GM21825 (cell line): Measurements from ENCODE around the gene TBC1D21.

Experiments used
- ATAC-seq: cut with Tn5 transposase; IDR thresholded peaks from one replicate; pipeline ENCODE4 v1.9.1; 2021; ENCODE audit warnings: mild to moderate bottlenecking, moderate library complexity; ENCODE audit not compliant: unreplicated experiment

The TBC1D21 gene

DNA sequence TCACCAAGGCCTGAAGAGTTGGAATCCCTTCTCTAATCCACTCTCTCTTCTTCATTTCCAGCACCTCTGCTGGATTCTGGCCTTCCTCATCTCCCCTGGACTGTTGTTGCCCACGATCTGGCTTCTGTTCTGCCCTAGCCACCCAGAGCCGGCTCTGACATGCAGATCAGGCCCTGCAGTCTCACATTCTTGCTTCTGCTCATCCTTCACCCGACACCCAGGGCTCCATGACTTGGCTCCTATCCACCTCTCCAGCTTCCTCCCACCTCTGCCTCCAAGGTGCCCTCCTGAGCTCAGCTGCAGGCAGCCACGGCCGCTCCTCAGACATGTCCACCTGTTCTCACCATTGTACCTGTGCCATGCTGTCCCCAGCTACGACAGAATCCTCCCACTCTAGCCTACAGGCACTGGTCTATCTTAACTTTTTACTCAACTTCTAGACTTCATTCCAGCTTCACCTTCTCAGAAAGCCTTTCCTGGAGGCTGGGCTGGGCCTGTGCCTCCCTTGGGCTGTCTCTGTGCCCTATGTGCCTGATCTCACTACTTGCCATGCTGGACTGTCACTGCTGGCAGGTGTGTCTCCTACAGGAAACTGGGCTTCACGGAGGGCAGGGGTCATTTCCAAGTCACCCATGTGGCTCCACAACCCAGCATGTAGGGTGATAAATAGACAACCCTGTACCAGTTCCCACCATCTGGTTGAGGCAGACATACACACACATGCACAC lies 16.0 kb upstream of the TBC1D21 start:
- ATAC-seq: no peak

DNA sequence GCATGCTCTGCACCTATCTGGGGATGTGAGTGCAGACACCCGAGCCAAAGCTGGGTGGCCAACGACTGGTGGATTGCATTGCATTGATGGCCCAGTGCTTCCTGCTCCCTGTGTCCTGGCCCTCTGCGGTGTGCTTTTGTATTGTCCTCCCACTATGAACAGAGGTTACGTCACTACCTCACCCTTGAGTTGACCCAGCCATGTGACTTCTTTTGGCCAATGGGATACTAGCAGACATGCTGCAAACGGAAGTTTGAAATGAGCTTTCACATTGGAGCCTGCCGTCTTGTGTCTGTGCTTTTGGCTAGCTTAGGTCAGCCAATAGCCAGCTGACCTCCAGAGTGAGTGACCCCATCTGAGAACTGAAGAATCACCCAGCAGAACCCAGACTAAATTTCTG lies 15.3 kb upstream of the TBC1D21 start:
- no peak for ATAC-seq

DNA sequence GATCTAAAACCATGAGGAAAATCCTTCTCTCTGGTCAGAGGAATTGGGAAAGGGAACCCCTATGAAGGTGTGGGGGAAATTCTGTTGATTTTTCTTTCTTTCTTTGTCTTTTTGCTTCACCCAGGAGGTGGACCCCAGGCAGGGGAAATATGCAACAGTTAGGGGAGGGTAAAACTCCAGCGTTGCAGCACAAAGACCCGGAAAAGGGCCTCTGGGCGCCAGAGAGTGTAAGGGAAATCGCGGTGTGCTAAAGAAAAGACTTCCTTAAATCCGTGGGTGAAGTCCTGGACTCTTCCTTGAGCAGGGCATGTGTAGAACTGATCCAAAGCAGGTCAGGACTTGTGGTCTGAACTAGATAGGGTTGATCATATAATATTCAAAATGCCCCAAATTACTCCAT lies 11.1 kb upstream of the TBC1D21 start:
- no peak for ATAC-seq

DNA sequence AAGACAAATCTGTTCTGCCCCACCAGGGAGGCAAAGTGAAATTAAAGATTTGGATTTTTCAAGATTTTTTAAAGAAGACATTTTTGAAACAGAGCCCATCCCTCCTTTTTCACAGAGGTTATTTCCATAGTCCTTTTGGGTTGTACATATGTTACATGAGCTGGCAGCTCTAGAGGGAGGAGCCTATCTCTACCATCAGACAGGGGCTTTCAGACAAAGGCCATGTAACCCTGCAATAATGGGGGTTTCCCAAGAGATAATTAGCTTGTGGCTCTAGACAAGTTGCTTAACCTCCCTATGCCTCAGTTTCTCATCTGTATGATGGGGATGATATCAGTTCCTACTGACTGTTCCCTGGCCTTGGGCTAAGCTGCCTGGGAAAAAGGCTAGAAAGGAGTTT lies 8.0 kb upstream of the TBC1D21 start:
- no peak for ATAC-seq

DNA sequence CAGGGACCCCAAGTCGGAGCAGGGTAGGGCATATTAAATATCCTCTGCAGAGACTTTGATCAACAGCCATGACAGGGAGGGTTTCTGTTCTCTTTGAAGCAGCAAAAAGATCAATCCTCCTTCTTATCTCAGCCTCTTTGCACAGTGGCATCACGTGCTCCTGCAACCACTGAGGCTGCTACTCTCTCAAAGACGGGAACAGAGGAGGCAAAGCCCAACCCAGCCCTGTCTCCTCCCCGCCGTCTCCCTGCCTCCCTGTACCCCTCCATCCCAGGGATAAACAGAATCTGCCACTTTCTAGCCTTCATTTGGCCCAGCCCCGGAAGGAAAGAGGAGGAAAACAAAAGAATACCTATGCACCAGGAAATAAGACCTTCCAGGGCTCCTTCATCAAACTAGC lies 7.5 kb upstream of the TBC1D21 start:
- ATAC-seq: no peak

DNA sequence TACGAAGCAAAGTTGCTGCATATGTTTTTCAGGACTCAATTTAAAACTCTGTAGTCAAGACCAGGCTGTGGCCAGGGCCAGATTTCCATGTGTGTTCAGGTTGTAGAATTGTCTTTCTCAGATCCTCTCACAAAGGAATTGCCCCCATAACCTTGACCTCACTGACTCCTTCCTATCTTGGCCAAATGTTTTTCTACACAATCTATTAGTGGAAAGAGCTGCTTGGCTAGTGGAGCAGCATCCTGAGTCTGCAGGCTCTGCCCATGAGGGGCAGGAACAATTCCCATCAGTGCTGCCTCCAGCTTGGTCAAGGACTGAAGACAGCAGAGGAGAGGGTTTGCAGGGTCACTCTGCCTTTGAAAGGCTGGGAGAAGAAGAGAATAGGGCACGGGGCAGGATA lies 6.9 kb upstream of the TBC1D21 start:
- ATAC-seq: no peak

DNA sequence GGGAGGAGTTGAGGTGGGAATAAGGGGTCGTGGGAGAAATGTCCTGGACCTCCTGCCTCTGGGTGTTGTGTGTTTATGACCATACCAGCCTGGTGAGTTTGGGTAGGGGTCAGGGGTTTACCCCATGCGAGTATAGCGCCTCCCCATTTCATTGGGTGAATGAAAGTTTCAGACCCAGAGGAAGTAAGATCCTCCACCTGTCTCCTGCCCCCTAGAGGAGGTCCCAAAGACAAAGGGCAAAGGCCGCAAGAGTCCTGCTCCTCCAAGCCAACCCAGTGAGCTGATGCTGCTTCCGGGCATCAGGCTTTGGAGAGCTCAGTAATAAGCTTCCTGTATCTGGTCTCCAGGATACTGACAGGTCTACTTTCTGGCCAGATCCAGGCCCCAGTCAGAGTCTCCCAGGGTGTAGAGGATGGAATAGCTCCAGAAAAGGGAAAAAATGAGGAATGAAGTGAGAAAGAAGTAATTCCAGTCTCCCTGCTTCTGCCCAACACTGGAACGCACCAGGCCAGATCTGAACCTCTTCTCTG lies 6.4 kb upstream of the TBC1D21 start:
- no peak for ATAC-seq

DNA sequence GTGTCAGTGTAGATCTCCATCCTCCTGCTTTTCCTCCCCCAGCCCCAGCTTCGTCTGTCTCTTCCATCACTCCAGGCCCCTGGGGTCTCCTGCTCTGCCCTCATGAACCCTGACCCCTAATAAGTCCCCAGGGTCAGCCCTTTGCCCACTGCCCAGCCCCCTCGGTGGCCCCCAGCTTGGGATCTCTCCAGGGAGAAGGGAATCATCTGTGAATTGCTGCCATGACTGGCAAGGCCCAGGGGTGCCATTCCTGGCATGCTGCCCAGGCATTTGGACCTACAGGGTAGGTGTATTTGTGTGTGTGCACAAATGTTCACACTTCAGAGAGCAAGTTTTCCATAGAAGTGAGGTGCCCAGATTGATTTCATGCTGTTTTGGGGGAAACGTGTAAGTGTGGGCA lies 5.9 kb upstream of the TBC1D21 start:
- ATAC-seq: no peak

DNA sequence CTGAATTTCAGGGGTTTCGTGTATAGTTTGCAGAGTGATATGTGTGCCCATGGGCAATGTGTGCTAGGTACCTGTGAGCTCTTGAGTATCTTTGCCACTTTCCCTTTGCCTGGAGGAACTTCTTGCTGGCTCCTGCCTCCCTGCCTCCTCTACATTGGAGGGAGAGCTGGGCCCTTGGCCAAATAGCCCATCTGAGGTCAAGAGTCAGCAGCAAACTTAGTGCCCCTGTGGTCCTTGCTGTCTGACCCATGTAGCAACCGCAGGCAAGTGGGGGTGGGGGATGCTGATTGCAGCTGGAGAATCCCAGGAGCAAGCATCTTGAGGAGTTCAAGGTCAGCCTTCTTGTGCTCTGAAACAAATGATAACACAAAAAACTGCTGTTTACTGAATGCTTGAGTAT lies 5.4 kb upstream of the TBC1D21 start:
- ATAC-seq: no peak

DNA sequence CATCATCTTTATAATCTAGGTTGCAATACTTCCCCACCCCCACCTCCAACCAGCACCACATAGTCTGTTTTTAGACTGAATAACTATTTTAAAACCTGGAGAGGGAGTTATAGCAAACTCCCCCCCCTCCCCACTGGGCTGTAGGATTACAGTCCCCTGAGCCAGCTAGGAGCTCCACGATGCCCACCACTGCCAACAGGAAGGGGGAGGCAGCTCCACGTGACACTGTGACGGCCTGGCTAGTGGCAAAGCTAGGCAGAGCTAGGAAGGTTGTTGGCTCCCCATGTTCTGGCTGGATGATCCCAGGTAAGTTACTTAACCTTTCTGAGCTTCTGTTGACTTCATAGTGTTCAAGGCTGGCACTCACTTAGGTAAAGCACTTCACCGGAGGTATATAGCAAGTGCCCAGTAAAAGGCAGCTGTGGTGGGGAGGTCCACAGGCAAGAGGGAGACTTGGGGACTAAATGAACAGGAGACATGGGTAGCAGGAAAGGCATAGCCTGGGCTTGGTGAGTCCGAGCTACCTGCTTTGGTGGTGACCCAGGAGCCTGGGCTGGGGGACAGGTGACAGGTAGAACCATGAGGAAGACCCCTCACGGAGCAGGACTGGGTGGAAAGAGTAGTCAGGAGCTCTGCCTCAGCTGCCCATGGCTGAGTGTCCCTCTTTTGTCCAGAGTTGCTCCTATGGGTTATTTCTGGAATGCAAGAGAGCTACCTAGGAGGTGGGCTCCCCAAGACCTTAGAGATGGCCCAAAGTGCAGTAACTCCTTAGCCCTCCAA lies 4.0 kb upstream of the TBC1D21 start:
- ATAC-seq: no peak

DNA sequence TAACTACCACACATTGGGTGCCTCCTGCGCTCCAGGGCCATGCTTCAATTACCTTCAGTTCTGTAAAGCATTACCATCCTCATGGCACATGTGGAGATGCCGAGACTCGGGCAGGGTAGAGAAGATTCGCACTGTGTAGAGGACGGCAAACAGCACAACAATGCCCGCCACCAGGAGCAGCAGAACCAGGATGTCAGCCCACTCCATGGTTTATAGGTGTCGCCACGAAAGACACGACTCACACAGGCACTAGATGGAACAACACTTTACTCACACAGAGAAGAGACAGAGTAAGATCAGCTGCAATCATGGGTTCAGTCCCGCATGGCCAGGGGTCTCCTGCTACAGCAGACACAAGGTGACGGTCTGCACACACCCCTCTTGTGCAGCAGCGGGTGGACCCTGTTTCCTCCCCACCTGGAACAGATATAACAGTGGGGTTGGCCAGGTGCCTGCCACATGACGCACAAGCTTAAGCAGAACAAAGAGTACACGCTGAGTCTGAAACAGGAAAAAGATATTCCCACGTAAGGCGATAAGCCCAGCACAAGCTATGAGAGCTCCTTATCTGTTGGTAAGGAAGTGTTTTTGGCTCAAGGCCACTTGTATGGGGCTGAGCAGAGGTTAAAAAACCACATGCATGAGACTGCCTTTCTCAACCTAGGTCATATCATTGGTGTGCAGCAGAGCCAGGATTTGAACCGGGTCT lies 2.5 kb upstream of the TBC1D21 start:
- ATAC-seq: no peak

DNA sequence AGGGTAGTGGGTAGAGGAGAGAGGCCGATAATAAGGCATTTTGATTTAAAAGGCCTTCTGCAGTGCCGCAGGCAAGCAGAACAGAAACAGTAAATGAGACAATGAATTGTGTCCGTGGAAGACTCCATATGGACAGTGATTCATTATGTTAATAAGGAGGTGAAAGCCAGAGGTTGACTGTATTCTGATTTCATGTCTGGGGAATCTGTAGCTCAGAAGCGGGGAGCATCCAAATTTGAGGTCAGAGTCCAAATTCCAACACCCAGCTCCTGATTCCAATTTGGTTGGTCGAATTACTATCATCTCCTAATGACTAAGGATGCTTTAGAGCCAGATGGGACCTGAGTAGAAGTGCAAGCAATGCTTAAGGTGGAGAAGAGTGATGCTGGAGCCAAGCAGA lies 1.0 kb upstream of the TBC1D21 start:
- no peak for ATAC-seq

DNA sequence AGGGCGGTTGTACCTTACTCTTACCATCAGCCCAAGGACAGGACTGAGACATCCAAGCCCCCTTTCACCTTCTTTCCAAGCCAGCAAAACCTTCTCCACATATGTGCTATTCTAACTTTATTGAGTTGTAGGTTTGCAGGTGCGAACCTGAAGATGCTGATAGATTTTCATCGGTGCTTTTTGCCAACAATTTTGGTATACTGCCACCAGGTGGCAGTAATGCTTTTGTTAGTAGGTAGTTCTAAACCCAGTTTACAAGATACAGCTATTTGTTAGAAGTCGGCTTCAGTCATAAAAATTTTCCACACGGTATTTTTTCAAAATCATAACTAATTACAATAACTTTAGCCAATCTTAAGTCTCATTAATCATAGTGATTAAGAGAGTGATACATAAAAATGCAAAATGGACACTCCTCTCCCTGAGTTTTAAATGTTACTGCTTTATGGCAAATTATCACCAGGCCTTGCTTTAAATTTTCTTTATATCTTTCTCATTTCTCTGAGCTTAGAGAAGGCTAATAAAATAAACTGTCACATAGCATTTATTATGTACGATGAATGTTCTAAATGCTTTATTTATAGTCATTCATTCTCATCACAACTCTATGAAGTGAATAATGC lies 636 bp downstream of the TBC1D21 start:
- ATAC-seq: no peak

DNA sequence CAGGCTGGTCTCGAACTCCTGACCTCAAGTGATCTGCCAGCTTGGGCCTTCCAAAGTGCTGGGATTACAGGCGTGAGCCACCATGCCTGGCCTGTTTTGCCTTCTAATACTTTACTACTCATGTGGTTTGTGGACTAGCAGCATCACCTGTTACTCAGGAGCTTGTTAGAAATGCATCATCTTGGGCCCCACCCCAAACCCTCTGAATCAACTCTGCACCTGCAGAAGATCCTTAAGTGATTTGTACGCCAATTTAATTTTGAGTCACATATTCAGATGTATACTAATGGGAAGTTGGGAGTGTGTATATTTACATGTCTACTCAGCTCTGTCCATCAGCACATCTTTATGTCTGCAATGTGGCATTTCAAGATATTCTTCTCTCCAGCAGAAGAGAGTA lies 6.1 kb downstream of the TBC1D21 start:
- no peak for ATAC-seq

DNA sequence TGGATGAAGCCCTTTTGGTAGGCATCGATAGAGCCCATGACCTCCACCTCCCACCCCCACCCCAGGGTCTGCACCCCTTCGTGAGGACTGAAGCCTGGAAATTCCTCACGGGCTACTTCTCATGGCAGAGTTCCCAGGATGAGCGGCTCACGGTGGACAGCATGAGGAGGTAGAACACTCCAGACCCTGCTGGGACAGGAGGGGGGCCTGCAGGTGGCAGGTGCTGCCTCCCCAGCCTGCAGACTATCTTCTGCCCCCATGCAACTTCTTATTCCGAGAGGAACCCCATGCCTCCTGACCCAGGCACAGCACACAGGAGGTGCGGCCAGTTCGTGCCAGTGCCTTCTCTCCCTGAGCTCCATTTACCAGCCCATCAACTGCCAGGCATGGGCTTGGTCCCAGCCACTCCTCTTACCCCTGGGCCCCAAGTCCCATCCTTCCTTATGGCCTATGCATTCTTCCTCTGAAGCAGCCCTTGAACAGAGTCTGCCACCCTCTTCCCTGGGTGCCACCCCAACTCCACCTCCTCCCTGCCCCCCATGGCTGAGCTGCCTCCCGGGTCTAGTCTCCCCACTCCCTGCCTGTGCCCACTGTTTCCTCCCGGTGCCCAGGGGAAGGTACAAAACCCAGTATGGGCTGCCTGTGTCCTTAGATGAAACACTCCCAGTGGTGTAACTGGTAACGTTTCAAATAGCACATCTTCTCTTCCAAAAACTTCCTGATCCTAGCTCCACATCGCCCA lies 8.4 kb downstream of the TBC1D21 start:
- no peak for ATAC-seq

DNA sequence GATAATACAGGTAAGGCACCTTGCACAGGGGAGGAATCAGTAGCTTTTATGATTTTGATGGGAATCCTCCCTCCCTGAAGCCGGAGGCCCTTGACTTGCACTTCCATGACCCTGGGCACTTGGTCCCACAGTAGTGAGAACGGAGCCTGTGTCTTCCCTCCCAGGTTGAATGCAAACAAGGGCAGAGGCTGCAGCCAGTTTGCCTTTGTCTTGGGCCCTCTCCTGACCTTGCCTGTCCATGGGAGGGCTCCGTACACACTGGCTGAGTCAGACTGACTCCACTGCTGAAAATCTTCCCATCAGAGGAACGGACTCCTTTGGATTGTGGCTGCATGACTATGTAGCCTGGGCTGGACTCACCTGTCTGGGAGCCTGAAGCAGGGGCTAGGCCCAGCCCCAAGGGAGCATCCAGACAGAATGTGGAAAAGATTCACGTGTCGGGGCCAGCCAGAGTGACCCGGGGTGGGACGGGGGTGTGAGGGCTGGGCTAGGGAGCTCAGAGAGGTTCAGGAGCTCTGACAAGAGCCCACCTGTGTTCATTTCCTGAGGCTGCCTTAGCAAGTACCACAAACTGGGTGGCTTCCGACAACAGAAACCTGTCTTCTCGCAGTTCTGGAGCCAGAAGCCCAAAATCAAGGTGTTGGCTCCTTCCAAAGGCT lies 9.5 kb downstream of the TBC1D21 start:
- no peak for ATAC-seq

DNA sequence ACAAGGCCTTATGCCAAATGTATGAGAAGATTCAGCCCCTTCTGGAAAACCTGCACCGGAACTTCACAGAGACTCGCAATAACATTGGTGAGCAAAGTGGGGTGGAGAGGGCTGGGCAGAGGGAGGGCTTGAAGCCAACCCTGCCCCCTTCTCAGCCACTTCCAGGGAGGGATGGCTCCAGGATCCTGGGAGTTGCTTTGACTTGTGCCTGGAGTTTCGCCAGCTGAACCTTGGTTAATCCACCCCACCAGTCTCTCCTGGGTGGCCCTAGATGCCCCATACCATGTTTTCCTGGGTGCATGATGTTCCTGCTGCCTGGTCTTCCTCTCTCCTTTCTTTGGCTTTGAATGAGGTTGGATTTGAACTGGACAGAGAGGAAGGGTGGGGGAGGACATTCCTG lies 10.8 kb downstream of the TBC1D21 start:
- ATAC-seq: no peak

DNA sequence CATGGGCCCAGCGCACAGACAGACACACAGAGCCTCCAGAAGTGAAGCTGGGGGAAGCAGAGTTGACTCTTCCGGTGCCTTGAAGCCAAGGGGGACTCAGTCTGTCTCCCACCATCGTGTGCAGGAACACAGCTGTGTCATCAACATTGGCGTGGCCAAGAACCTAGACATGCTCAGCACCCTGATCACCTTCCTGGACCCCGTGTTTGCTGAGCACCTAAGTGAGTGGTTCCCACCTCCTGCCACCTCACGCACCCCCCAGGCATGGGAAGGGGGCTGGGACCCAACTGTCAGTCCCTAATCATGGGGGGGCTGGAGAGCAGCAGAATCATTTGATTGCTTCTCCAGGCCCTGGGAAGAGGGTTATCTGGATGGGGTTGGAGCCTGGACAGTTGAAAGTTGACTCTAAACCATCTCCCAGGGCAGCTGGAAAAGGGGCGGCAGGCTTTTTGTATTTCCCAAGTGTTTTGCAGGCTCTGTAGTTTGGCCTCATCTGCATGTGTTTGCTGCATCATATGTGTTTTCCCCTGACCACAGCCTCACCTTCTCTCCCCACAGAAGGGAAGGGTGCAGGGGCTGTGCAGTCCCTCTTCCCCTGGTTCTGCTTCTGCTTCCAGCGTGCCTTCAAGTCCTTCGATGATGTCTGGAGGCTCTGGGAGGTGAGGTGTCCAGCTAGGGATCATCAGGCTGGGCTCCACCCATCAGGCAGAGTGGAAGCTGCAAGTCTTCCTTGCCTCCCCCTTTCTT lies 12.8 kb downstream of the TBC1D21 start:
- no peak for ATAC-seq

DNA sequence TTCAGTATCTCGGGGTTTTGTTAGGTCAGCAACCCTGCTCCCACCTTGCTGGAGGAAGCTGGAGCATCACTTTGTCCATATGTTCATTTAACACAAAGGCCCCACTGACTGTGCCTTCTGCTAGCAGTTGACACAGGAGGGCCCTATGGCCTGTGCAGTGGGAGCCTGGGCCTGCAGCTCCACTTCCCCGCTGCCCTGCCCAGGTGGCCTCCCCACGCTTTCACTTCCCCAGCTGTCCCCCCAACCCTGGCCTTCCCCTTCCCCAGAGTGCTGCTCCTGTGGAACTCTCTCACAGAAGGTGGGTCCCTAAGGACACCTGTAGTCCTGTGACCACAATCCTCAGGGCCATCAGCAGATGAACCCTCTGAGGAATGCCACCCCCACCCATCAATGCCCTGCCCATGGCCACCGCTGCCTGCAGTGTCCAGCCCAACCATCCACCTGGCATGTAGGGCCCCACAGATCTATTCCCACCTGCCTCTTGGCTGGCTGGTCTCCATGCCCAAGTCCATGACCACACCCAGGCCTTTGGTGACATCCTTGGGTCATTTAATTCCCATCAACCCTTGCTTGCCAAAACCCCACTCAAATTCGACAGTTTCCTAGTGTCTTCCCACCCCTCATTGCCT lies 13.5 kb downstream of the TBC1D21 start:
- ATAC-seq: no peak
